NCI-H510A treated with DMSO at 0.1 percent for 48 hours (cell line): ENCODE data around the gene MTPN.

Source experiments
- DNase-seq: peaks from one replicate; lab custom pipeline; 2025; lab: John Stamatoyannopoulos, UW

The MTPN gene, protein sequence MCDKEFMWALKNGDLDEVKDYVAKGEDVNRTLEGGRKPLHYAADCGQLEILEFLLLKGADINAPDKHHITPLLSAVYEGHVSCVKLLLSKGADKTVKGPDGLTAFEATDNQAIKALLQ

DNA sequence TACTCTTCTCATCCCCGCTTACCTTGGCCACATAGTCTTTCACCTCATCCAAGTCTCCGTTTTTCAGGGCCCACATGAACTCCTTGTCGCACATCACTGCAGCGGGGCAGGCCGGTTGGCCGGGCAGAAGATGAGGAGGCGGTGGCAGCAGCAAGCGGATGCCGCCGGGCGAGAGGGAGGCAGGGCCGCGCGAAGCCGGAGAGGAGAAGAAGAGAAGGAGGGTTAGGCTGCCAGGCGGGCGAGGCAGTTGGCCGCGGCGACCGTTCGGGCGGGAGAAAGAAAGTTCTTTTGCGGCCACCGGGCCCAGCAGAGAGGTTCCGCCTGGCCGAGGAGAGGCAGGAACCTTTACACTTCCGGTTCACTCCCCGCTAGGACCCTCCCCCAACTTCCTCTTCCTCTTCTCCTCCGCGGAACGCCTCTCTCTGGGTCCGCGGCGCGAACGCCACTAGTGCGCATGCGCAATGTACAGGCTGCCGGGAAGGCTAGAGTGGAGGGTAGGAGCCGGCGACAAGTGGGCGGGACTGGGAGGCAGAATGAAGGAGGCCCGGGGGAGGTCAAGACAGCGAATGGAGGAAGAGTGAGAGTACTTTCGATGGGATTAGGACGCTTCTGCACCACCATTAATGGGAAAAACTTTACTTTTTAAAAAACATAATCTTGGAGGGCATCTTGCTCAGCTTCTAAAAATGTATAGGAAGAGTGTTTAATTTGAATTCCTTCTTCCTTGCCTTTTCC lies at the start of gene MTPN:
MTPN (minus strand) TSS at position 353 of the 735 bp plus-strand sequence; CDS start at position 94, 259 bp downstream.
- DNase-seq: peak; percentile 92

DNA sequence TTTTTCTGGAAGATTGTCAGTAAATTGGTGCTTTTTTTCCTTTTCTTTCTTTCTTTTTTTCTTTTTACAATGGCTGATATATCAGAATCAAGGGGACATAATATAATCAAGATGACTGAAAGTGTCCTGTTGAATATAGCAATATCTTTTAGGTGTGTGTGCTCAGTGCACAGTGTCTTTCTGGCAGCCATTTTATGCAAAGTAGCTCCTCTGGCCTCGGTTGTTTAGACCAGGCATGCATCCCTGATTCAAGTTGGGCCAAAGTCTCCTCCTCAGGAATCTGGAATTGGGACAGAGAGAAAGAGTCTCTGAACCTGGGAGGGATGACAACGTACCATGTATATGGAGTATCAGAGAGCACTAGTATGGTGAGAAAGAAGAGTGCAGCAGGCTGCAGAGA lies 49.0 kb upstream of the MTPN start:
- DNase-seq: no peak

DNA sequence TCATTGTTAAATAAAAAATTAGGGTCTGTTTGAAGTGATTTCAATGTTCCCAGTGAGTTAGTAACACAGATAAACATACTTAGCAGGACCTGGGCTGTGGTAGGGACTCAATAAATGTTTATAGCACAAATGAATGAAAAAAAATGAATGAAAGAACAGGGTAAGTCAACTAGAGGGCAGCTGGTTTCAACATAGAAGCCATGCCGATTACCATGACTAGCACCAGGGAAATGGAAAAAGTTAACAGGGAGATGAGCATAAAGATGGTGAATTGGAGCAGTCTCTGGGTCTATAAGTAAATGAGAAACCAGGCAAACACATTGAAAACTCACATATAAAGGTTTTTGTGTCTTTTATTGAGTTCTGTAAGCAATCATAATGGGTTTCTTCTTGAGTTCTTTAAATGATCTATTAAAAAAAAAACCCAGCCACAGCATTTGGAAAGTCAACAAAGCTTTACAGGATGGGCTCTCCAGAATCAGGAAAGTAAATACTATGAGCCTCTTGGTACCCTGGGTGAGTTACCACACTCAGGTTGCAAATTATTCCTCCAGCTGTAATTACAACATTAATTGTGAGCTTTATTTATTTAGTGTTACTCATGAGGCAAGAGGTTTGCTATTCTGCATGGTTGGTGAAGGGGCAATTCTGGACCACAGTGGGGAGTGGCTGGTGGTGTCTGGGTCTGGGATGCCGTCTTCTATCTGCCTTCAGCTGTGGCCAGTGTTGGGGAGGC lies 46.1 kb upstream of the MTPN start:
- DNase-seq: peak; percentile 88

DNA sequence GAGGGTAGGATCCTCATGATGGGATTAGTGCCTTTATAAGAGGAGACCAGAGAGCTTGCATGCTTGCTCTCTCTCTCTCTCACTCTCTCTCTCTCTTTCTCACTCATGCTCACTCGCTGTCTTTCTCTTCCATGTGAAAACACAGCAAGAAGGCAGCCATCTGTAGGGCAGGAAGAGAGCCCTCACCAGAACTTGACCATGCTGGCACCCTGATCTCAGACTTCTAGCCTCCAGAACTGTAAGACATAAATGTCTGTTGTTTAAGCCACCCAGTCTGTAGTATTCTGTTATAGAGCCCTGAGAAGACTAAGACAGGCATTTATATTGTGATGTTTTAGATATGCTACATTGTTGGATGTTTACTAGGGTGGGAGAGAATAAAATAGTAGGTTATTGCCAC lies 43.4 kb upstream of the MTPN start:
- no peak for DNase-seq

DNA sequence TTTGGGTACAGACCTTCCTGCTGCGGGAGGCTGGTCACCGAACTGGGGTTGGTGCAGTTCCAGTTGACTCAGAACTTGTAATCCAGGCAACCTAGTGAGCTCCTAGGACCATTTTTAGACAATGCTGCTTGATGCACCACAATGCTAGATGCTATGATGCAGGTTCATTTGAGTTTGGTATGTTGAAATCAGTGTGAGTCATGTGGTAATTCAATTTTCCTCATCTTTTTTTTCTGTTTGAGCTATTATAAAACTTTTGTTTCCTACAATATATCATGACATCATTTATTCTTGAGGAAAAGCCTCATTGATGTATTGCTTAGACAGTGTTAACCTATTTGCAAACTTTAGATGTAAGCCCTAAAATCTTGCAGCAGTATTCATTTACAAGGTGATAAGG lies 40.9 kb upstream of the MTPN start:
- DNase-seq: no peak

DNA sequence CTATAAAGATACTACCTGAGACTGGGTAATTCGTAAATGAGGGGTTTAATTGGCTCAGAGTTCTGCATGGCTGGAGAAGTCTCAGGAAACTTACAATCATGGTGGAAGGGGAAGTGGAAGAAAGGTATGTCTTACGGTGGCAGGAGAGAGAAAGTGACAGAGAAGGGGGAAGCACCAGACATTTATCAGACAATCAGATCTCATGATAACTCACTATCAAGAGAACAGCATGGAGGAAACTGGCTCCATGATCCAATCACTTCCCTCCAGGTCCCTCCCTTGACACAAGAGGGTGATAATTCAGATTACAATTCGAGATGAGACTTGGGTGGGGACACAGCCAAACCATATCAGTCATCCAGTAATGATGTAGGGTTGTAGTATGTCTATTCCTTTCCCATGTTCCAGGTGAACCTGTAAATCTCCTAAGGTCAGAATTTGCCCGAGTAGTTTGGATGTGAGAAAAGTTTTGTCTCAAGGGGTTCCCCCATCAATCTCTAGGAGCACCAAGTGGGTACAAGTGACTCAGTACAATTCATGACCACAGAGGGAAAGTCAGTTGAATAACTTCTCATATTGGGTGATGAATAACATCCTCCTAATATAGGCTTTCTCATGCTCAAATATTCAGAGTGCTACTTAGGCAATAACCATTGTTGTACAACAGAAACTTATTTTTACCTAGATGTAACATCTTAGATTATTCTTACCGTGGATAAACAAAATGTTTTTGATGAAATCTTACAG lies 39.7 kb upstream of the MTPN start:
- no peak for DNase-seq

DNA sequence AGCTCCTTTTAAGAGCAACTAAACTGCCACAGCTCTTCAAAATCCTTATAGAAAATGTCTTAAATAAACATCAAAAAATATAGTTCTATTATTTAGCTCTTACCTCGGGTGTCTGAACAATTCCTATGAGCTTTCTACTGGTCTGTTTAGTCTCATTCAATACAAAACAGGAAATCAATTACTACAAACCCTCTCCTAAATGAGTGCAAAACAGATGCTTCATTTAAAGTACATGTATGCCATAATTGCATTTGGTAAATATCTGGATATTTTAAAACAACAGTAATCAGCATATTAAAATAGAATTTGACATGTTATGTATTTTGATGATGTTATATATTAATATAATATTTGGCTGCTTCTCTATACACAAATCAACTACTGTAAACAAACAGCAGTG lies 38.5 kb upstream of the MTPN start:
- DNase-seq: no peak

DNA sequence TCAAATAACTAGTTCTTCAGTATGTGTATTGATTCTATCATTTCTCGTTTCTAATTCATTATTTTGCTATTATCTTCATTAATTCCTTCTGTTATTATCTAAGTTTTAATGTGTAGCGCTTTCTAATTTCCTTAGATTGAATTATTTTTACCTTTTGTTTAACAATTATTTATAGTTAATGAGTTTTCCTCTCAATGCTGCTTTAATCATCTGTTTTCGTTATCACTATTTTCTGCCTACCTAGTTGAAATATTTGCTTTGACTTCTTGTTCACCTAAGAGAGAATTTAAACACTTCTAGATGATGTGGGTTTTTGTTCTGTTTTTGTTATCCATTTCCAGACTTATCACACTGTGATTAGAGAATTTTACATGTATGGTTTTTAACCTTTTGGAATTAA lies 37.5 kb upstream of the MTPN start:
- DNase-seq: no peak

DNA sequence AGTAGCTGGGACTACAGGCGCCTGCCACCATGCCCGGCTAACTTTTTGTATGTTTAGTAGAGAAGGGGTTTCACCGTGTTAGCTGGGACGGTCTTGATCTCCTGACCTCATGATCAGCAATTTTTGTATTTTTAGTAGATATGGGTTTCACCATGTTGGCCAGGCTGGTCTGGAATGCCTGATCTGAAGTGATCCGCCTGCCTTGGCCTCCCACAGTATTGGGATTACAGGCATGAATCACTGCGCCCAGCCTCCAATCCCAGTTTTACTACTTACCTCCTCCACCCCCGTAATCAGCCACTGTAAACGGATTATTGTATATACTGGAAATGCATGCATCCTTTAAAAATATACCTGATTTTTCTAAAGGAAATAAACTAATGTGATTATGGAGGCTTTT lies 35.1 kb upstream of the MTPN start:
- no peak for DNase-seq

DNA sequence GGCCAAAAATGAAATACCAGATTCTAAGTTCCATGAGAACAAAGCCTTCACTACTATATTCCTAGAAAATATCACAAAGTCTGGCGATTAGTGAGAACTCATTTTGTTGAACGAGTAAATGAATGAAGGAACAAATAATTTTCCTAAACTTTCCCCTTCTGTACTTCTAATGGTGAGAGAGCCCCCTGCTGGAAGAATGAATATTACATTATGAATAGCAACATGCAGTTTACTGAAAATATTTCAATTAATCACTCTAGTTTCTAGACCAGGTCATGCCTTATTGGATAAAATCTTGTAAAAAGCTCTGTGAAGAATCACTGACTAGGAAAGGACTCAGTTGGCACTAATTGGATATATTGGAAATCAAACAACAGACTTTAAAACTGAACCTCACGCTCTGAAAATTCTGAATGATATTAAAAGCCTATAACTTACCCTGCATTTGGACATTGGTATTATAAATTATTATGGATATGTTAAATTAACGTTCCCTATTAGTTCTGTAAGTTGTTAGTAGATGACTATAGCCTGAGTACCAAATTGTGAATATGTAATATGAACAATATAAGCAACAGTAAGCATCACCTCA lies 32.4 kb upstream of the MTPN start:
- DNase-seq: peak; percentile 49

DNA sequence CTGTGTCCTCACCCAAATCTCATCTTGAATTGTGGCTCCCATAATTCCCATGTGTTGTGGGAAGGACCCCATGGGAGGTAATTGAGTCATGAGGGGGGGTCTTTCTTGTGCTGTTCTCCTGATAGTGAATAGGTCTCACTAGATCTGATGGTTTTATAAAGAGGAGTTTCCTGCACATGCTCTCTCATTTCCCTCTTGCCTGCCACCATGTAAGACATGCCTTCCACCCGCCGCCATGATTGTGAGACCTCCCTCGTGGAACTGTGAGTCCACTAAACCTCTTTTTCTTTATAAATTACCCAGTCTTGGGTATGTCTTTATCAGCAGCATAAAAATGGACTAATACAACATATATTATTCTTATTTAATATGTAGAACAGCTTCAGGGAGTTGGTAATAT lies 29.0 kb upstream of the MTPN start:
- no peak for DNase-seq

DNA sequence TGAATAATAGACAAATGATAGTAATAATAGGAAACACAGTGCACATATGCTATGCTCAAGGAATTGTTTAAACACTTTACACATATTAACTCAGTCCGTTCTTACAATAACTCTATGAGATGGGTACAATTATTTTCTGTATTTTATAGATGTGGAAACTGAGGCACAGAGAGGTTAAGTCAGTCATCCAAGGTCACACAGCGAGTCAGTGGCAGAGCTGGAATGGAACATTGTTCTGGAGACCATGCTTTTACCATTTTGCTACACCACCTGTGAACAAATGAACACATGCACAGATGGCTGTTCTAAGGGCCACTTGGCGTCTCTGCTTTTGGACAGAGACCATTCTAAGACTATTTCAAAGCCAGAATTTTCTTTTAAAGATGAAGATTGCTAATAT lies 26.9 kb upstream of the MTPN start:
- DNase-seq: no peak

DNA sequence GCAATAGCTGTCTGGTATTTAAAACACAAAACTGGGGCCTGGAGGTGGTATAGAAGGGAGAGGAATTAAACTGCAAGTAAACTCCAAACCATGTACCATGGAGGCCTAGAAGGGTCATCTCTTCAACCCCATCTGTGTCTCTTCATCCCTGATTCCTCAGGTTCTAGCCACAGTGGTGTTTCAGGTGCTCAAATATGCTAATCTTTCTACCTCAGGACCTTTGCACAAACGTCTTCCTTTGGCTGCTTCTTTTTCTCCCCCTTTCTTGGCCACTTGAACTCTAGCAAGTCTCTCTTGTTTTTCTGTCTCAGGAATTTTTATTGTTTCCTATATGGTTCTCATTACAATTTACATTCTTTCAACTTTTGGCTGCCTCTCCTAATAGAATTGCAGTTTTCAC lies 25.6 kb upstream of the MTPN start:
- no peak for DNase-seq

DNA sequence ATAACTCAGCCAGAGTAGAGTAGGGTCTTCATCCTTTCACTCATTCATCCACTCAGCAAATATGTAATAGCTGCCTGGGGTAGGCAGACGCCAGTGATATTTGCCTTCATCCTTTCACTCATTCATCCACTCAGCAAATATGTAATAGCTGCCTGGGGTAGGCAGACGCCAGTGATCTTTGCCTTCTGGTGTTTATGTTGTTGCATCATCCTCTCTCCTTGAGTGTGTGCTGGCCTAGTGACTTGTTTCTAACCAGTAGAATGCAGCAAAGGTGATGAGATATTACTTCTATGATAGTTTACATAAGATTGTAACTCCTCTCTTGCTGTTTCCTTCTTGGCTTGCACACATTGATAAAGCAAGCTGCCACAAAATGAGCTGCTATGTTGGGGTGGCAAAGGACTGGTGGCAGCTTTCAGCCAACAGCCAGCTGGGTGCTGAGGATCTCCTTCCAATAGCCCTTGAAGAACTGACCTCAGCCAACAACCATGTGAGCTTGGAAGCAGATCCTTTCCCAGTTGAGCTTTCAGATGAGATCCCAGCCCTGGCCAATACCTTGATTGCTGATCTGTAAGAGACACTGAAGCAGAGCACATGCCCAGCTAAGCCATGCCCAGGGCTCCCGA lies 23.2 kb upstream of the MTPN start:
- DNase-seq: no peak

DNA sequence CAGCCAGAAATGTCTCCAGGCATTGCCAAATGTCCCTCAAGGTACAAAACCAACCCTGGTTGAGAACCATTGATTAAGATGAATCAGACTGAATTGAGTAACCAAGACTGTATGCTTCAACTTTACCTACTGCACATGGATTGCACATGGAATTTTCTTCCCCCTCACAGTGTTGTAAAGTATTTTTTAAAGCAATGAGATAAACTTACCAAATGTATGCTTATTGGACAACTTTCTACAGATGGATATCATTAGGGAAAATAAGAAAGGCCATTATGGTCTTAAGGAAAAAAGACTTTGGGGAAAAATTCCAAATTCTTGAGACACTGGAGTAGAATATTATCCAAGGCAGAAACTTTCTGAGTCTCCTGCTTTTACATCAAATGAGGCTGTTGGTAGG lies 20.9 kb upstream of the MTPN start:
- no peak for DNase-seq

DNA sequence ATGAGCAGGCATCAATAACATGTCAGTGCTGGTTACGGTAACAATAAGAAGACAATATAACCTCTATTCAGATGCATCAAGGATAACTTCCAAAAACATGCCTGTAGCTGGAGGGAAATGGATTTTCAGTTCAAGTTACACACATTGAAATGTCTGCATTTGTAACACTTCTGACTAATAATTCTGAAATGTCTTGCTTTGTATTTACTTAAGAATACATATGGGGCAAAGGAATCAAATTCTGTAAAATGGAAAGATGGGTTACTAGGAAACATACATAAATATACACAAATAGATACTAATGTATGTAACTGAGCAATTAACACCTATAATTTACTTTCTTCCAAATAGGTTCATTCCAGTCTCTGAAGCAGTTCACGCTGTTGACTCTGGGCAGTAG lies 18.6 kb upstream of the MTPN start:
- no peak for DNase-seq

DNA sequence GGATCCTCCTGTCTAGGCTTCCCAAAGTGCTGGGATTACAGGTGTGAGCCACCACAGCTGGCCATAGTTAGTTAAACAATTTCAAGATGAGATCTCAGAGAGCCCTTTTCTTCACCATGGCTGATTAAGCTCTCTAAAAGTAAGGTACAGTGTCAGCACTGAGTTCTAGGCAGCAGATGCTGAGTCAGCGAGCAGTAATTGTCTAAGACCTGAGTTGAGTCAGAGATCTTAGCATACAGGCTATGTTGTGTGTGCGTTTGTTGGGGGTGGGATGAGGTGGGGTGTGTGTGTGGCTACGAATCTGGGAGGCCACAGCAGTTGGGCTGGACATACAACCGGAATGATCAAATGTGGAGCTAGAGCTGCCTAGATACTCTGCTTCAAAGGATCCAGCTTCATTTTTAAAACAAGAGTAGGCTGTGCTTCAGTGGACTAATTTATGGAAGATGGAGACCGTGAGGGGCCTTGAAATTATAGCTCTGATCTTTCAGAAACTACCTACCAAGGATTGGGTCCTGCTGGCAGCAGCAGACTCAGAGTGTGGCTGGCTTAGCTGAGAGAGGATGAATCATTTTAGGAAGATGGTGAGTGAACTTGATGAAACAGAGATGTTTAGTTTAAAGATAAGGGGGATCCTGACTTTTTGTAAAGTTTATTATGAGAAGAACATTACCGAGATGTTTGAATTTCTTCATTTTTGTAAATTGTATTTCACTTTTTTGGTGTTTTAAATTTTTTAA lies 17.5 kb upstream of the MTPN start:
- DNase-seq: no peak

DNA sequence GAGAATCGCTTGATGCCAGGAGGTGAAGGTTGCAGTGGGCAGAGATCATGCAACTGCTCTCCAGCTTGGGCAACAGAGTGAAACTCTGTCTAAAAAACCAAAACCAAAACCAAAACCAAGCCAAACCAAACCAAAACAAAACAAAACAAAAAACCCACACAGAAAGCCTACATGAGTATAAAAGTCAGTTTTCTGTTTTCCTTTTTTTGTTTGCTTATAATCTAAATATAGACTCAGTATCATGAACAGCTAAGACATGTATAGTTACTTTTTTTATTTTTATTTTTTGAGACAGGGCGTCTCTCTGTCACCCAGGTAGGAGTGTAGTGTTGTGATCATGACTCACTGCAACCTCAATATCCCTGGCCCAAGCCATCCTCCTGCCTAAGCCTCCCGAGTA lies 16.8 kb upstream of the MTPN start:
- DNase-seq: no peak

DNA sequence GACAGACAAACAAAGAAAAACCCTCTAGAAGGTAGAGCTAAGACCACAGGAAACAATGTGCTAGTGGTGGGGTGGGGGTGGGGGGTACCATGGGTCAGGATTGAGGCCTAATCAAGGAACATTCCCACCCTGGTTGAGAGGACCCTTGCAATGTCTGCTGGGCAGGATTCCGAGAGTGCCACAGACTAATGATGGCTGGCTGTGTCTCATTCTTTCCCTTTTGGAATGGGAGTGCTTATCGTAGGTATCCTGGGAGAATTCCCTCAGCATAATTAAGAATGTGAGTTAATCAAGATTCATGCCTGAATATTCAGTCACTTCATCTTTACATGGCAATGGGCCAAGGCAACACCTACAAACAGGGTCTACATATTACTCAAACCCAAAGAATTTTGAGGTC lies 14.7 kb upstream of the MTPN start:
- DNase-seq: no peak

DNA sequence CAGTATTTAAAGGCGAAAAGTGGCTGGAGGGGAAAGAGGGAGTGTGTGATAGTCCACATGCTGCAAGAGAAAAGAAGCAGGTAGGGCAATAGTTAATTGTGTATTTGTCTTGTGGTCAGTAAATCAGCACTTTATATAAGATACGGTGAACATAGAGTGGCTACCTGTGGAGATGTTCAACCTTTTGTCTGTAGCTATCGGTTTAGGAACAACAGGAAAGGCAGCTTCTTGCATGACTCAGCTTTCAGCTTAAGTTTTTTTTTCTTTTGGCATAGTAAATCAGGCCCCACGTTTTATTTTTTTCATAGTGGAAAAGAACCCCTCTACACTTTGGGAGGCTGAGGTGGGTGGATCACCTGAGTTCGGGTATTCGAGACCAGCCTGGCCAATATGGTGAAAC lies 14.2 kb upstream of the MTPN start:
- peak; percentile 37 for DNase-seq

DNA sequence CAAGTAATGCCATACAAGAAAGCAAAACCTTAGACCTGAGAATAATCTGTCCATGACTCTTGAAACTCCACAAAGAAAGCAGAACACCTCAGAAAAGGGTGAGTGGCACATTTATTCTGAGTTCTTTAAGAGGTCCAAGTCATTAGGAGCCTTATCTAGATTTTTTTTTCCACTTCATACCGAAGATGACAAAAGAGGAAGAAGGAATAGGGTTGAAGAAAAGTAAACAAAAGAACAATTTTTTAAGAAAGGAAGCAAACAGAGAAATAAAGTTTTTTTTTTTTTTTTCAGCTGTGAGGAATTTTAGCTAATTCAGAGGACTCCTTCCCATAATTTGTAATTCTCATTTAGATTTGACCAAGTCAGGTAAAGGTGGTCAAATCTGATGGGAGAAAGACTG lies 13.1 kb upstream of the MTPN start:
- DNase-seq: no peak
